Stromal cell of bone marrow (primary cell): ENCODE data around the gene NRM.
"Not testable (repeated sequence)": the region's sequence is repeated elsewhere in the genome, so short reads cannot be mapped to it uniquely, and the experiment has no call there.

Experiments
- DNase-seq: peaks from one replicate; pipeline ENCODE4 v3.0.0-alpha.2; 2012; ENCODE audit warnings: low read depth

The NRM gene

GRCh38 chr6:30687659-30688431 lies 2.9 kb downstream of the NRM start:
- peak; percentile 53 for DNase-seq

- peak; percentile 94 for DNase-seq
Measured at GRCh38 chr6:30686908-30687658, 3.7 kb downstream of the NRM start.

- DNase-seq: peak; percentile 47
Measured at GRCh38 chr6:30686009-30686907, 4.5 kb downstream of the NRM start, which contains the start of gene PPP1R18. PPP1R18 (minus strand) TSS chr6:30686645; CDS start chr6:30686018, 627 bp downstream.

GRCh38 chr6:30685157-30686008 lies 5.4 kb downstream of the NRM start:
- no peak for DNase-seq

- no peak for DNase-seq
Measured at GRCh38 chr6:30684386-30685156, 6.2 kb downstream of the NRM start.

- DNase-seq: no peak
Measured at GRCh38 chr6:30683980-30684338, 6.8 kb downstream of the NRM start.

GRCh38 chr6:30683183-30683979 lies 7.4 kb downstream of the NRM start:
- DNase-seq: no peak

GRCh38 chr6:30682143-30683117 lies 8.4 kb downstream of the NRM start:
- DNase-seq: peak; percentile 76

GRCh38 chr6:30681766-30682142 lies 9.0 kb downstream of the NRM start:
- DNase-seq: no peak

- no peak for DNase-seq
Measured at GRCh38 chr6:30679765-30680535, 10.8 kb downstream of the NRM start.

- peak; percentile 47 for DNase-seq
Measured at GRCh38 chr6:30678964-30679726, 11.6 kb downstream of the NRM start.

- DNase-seq: no peak
Measured at GRCh38 chr6:30676660-30677285, 14.0 kb downstream of the NRM start.

- DNase-seq: peak; percentile 98
Measured at GRCh38 chr6:30672445-30673253, 18.1 kb downstream of the NRM start, which contains the start of gene DHX16. DHX16 (minus strand) TSS chr6:30673006; CDS start chr6:30672841, 165 bp downstream.

- DNase-seq: no peak
Measured at GRCh38 chr6:30670760-30671527, 19.8 kb downstream of the NRM start.

- DNase-seq: not testable (repeated sequence)
Measured at GRCh38 chr6:30666300-30666699, 24.5 kb downstream of the NRM start.
